ENCODE measurements around the gene GSC2.
A peak's percentile ranks its signal among the peaks of the same experiment; 100 is the strongest.

GSC2 gene

GRCh38 chr22:19132693-19133400 is 17.2 kb downstream of the GSC2 start:
- no peak for DNase-seq

- no peak for DNase-seq
Measured at GRCh38 chr22:19132153-19132552, 17.9 kb downstream of the GSC2 start.

- DNase-seq = no peak
Measured at GRCh38 chr22:19131685-19132015, 18.4 kb downstream of the GSC2 start.

- no peak for DNase-seq
Measured at GRCh38 chr22:19130959-19131684, 19.0 kb downstream of the GSC2 start, which contains the start of gene TSSK2. TSS of gene TSSK2 (plus strand) at chr22:19131308. CDS start at chr22:19131400, 92 bp downstream.

- DNase-seq = no peak
Measured at GRCh38 chr22:19129871-19130270, 20.2 kb downstream of the GSC2 start.

GRCh38 chr22:19128946-19129727 is 21.0 kb downstream of the GSC2 start:
- no peak for DNase-seq

GRCh38 chr22:19128009-19128401 is 22.1 kb downstream of the GSC2 start:
- no peak for DNase-seq

- DNase-seq = no peak
Measured at GRCh38 chr22:19127329-19128008, 22.6 kb downstream of the GSC2 start.

- no peak for DNase-seq
Measured at GRCh38 chr22:19126309-19127273, 23.5 kb downstream of the GSC2 start.

- no peak for DNase-seq
Measured at GRCh38 chr22:19125474-19126308, 24.4 kb downstream of the GSC2 start.

GRCh38 chr22:19125011-19125410 is 25.1 kb downstream of the GSC2 start:
- DNase-seq = no peak

GRCh38 chr22:19124377-19124776 is 25.7 kb downstream of the GSC2 start:
- DNase-seq = no peak

- DNase-seq = no peak
Measured at GRCh38 chr22:19123936-19124335, 26.2 kb downstream of the GSC2 start.

GRCh38 chr22:19122752-19123492 is 27.2 kb downstream of the GSC2 start:
- no peak for DNase-seq

- DNase-seq = peak; percentile 99
Measured at GRCh38 chr22:19122143-19122751, 27.8 kb downstream of the GSC2 start, which contains the start of gene DGCR2. TSS of gene DGCR2 (minus strand) at chr22:19122412. CDS start at chr22:19122206, 206 bp downstream.

- peak; percentile 69 for DNase-seq
Measured at GRCh38 chr22:19121631-19122142, 28.4 kb downstream of the GSC2 start.

GRCh38 chr22:19120829-19121630 is 29.1 kb downstream of the GSC2 start:
- peak; percentile 16 for DNase-seq

GRCh38 chr22:19119949-19120348 is 30.1 kb downstream of the GSC2 start:
- DNase-seq = no peak

All from eye (tissue), 1 donor.